Left ventricle myocardium superior (tissue), 1 donor: ENCODE measurements around the gene ATP8A2. TPM values are rescaled to one million over a fixed set of nuclear protein-coding genes. Genes with fewer than 3 reads are reported as not detected.

Source experiments
- ATAC-seq: fragments of 200-7000 bp; cut with Tn5 transposase; one replicate; pipeline ENCODE4 v1.9.1; 2020; ENCODE audit warnings: mild to moderate bottlenecking, moderate library complexity
- DNase-seq: peaks from one replicate; pipeline ENCODE4 v3.0.0-alpha.2; 2020
- intact Hi-C: fragments of 100-400 bp; cut with micrococcal nuclease; formaldehyde crosslinking; loops from one replicate; pipeline ENCODE4 v1.11.0; 2022
- total RNA-seq: library from RNA; stranded (reverse); fragmentation: NEBNext Ultra II Directional; extraction: Animal tissue kit (Norgen Biotek cat#: 25700); gene quantifications from one replicate; pipeline ENCODE4 v1.2.1, GENCODE V29; 2021
- donor health status: DM: no; HTN: yes; CAD: no; lungs with severe emphysema.

Gene ATP8A2
- total RNA-seq, 1 donor from 2014 or later, result 0.15 TPM

DNA sequence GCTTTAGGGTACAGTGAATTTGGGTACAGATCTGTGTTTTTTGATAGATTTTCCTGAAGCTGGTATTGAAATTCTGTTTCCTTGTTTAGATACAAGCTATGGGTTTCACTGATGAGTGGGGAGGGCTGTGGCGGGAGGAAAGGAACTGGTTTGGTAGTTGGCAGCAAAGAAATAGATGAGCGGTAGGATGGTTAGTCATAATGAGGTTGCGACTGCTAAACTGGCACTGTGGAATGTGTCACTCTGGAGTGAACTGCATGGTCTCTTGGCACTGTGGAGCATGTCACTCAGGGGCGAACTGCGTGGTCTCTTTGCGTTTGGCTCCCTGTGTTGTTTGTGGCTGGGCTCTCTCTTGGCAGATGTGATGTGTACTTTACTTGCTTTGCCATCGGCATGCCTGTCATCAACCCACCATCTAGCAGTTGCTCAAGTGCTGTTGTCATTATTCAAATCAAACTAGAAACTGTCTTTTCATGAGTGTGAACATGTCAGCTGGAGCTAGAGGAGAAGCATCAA lies 82.1 kb downstream of the ATP8A2 start:
- ATAC-seq (no peak), DNase-seq (no peak)
- intact Hi-C loops, result no loop called here

DNA sequence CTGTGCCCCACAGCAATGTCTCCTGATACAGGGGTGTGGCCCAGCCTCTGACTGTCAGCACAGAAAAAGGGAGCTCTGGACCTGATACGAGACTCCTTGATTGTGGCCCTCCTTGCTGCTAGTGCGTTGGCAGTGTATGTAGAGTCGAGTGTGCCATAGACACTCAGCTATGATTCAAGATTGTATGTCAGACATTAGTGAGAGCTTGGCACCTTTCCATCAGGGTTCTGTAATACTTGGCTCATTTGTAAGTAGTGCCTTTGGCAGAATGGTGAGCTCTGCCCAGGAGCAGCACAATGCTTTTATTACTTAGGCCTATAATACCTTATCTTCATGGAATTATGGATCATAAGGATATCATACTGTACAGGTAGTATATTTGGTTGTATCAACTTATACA lies 83.4 kb downstream of the ATP8A2 start:
- intact Hi-C loops, result no loop called here
- DNase-seq, result no peak
- ATAC-seq, result no peak

DNA sequence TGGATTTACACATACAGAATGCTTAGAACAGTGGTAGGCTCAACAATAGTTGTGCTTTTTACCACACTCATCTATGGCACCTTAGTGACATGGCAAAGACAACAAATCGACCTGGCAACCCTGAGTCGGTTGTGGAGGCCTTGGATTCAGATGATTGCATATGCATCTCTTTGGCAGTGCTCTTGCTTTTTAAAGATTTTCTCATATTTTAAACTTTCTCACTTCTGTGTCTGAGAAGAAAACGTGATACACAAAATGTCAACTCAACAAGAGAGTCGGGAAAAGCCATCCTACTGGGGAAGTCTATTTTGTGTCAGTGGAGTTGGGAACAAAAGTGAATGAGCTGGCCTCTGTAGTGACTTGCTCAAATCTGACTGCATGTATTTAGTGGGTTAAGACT lies 85.8 kb downstream of the ATP8A2 start:
- ATAC-seq (no peak), DNase-seq (no peak)
- intact Hi-C loops, result no loop called here

DNA sequence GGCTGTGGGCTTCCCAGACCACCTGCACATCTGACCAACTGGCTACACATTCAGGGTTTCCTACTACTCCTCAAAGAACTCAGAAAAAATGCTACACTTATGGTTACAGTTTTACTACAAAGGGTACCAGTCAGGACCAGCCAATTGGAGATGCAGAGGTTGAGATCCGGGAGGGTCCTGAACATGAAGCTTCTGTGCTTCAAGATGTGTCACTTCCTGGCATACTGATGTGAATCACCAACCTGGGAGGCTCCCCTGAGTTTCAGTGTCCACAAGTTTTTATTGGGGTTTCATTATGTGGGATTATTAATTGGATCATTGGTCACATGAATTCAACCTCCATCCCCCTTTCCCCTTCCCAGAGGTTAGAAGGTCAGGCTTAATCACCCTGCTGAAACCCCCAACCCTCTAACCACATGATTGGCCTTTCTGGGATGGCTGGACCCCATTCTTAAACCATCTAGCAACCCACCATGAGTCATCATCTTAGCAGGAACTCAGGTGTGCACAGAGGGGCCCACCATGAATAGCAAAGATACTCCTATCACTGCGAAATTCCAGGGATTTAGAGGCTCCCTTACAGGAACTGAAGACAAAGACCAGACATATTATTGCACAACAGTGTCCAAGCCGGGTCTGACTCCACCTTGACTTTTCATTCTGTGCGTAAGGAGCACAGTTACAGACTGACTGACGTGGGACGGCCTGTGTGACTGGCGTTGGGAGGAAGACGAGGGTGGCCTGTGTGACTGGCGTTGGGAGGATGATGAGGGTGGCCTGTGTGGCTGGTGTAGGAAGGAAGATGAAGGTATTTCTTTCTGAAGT lies 90.7 kb downstream of the ATP8A2 start:
- intact Hi-C loops, result no loop called here
- no peak for DNase-seq
- no peak for ATAC-seq

DNA sequence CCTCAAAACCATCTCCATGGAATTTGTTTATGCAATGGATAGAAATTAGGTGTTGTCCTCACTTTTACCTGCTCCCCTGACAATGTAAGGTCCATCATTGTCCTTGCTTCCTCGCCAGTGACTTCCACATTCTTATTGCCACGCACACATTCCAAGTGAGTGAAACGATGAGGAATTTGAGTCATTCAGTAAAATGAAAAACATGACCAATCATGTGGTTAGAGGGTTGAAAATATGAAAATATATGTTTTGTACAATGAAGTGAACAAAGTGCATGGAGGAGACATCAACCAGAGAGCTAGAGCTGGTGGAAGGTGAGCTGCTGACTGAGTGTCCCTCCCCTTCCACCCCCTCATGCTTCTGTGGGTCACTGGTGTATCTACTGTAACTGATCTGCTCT lies 91.7 kb downstream of the ATP8A2 start:
- ATAC-seq (no peak), DNase-seq (no peak)
- intact Hi-C loops, result no loop called here

DNA sequence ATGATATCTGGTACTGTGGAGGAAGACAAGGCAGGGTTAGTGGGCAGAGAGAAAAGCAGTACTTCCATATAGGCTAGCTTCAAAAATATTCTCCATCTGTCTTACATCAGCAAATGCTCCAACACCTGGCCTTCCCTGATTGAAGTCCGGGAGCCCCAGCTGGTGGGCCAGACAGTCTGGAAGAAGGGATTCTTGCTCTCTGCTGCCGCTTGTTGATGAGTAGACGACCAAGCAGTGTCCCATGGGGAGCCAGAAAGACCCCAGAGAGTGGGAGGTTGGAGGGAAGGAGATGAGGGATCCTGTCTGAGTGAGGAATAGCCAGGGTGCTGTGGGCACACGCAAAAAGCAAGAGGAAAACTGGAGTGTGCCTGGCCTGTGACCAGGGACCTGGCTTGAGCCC lies 95.1 kb downstream of the ATP8A2 start:
- DNase-seq (no peak), ATAC-seq (no peak)
- intact Hi-C loops, result no loop called here

DNA sequence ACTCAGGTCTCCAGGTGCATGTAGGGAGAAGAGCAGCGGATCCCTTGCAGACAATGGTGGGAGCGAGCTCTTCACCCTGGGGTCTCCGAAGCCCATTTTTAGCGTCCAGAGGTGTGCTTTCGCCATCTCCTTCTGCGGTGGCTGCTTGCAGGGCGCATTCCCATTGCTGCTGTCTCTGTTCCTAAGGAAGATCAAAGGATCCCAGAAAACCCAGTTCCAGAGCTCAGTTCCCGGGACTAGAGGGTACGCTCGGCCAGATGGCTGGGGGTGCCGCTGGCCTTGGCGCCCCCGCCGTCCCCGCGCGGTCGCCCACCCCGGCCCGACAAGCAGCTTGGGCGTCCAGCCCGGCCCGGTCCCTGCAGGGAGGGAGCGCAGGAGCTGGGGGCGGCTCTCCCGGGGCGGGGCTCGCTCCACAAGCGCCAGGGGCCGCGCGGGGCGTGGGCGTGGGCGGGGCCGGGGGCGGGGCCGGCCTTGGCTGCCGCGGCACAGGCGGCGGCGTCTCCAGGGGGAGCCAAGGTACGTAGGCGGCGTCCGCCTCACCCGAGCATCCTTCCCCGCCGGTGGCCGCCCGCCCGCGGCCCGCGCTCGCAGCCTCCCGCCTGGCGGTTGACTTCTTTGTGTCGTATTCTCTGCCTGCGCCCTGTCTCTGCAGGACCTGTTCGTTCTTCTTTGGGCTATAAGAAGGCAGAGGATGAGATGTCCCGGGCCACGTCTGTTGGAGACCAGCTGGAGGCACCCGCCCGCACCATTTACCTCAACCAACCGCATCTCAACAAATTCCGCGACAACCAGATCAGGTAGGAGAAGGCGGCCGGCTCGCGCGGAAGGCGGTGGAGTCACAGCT lies 96.8 kb downstream of the ATP8A2 start:
- intact Hi-C loops, result no loop called here
- DNase-seq (no peak), ATAC-seq (no peak)

DNA sequence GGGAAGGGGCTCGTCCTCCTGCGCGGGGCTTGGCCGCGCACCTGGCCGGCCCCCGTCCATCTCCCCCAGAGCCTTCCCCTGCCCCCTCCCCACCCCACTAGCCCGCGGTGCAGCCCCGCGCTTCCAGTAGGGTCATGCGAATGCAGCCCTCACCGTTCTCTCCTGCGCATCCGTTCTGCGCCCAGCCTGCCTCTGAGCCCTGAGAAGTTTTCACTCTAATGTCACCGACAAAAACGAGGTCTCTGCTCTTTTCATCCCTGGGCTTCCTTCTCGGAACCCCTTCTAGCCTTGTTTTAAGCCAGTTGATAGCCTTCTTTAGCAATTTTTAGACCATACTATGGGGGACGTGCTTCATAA lies 97.4 kb downstream of the ATP8A2 start:
- DNase-seq, result no peak
- intact Hi-C loops, result no loop called here
- no peak for ATAC-seq

DNA sequence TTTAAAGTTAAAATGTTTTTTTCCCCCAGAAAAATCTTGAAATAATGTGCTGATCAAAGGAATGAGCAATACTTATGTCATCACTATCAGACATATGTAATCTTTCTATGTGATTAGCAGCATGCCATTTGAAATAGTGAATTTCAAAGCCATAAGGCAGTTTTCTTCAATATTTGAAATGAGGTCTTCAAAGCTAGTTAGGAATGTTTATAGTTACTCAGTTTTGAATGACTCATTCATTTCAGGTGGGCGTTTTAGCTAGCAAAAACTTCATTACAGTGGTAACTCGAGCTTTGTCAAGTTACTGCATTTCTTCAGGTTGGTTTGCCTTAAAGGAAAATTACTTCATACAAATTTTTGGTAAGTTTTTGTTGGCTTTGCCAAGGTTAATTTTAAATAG lies 102.1 kb downstream of the ATP8A2 start:
- no peak for DNase-seq
- ATAC-seq, result no peak
- intact Hi-C loops, result no loop called here

DNA sequence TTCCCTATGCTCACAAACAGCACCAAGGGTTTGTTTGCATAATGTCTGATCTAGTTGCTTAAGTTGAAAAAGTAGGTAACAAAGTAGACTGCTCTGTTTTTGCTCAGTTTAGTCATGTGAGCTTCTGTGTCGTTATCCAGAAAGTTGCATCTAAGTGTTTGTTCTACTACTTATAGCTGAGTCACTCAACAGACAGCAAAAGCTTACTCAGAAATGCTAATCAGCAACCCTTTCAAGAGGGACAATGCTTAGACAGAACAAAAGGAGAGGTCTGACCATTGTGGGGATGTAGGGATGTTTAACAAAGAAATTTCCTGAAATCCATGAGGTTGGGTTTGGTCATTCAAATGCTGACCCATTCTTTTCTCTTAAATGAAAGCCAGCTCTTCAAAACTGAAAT lies 106.4 kb downstream of the ATP8A2 start:
- ATAC-seq (no peak), DNase-seq (no peak)
- intact Hi-C loops, result no loop called here

DNA sequence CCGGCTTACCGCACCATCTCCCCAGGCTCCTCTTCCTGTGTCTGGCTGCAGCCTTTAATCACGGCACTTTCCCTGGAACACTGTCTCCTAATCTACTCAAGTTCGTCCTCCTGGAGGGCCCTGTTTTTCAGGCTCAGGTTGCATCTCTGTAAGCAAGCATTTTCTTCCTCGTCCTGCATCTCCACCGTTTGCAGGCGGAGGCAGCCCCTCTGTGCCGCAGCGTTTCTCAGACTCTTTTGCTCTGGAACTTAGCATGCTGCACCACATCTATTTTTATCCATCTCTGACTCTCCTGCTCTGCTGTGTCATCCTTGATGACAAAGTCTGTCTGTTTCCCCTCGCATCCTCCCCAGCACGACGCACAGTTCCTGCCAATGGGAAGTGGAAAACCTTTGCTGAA lies 117.5 kb downstream of the ATP8A2 start:
- DNase-seq, result no peak
- intact Hi-C loops, result no loop called here
- no peak for ATAC-seq

DNA sequence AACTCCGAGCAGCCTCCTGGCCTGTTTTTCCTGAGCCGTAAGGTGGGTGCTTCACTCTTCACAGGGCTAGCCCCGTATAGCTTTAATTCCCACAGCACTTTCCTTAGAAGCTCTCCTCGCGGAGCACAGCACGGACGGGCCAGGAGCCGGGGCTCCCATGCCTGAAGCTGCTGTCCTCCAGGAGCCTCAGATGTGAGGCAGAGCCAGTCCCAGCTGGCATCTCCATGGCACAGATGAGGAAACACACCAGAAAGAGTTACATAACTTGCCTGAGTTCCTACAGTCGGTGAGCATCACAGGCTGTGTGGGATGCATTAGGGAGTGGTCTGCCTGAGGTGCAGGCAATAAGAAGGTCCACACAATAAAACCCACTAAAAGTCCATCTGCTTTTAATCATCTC lies 118.5 kb downstream of the ATP8A2 start:
- ATAC-seq, result no peak
- intact Hi-C loops, result no loop called here
- DNase-seq, result no peak

DNA sequence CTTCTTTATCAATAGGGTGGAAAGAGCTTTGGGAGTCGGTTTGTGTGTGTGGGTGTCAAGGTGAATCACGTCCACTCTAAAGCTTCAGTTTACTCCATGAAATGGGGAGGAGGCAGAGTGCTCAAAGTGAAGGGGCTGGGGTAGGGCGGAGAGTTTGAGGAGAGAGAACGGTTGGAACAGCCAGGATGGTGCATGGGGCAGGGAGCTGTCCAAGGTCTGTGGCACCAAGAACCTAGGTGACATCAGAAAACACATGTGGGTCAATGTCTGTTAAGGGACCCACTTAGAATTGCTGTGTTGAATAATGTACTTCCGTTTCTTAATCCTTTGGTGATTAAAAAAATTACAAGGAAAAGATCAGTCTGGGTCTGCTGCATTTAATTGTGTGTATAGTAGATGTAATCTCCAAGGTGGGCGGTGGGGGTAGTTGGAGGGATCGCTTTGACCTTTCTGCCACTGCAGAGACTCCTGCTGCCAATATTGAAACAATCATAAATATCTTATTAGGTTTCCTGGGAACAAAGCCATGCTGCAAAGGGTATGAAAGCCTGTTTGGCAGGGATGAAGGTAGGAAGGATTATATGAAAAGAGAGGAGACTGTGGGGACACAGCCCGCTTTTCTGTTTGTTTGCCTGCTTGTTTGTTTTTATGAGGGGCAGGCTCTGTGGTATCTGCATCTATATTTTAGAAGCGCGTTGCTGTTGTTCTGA lies 122.3 kb downstream of the ATP8A2 start:
- intact Hi-C loops, result no loop called here
- ATAC-seq, result no peak
- no peak for DNase-seq

DNA sequence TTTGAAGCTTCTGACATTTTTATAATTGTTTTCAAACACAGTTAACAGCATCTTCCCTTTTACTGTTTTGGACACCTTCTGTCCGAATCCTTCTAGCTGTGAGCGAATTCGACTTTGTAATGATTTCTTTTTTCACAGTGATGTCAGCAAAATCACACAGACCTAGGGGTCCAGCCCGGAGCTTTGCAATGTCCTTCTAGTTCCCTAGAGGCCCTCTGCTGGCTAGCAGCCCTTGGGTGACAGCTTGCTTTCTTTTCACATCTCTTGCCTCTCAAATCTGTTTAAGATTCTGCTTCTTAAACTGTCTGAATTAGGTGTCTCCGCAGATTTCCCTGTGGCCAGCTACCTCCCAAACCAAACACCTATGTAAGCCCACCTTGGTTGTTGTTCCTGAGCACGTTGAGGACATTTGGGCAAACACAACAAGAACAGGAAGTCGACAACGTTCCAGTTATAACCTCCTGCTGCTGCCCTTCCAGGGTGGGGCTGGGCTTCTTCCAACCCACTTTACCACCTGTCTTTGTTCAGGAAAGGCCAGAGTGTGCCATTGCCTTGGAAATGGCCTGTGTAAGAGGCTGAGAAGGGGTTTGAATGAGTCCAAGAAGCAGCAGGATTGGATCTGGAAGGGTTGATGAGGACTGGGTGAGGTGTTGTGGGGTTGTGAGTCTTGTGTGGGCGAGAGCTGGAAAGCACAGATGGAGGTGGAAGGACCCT lies 123.1 kb downstream of the ATP8A2 start:
- DNase-seq (no peak), ATAC-seq (no peak)
- intact Hi-C loops, result no loop called here

DNA sequence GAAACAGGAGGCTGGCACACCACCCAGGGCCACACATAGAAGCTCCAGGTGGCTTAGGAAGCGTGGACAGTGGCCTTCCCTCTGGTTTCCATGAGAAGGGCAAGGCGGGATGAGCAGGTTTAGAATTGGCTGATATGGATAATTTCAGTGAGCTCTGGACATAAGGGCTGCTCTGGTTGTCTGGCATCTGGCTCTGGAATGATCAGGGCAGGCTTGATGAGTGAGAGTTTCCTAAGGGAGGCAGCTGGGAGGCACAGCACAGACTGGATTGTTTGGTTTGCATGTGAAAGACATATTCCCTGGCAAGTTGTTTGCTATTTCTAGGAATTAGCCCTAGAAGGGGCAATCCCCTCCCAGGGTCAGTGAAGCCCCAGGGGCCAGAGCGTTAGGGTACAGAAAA lies 129.5 kb downstream of the ATP8A2 start:
- DNase-seq (no peak), ATAC-seq (no peak)
- intact Hi-C loops, result no loop called here

DNA sequence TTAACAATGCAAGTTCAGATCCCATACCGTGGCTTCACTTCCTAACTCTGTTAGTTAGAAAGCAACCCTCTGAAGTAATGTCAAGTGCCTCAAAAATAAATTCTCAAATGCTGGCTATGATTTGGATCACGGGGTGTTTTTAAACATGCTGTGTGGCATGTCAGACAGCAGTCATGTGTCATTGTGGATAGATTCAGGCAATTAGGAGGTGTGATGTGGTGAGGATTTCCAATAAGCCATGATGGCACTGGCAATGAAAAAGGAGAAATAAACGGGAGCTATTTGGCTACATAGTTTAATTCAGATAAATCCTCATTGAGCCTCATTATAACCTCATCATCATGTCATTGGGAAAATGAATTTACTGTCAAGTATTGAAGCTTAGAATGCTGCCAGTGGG lies 130.3 kb downstream of the ATP8A2 start:
- DNase-seq, result no peak

DNA sequence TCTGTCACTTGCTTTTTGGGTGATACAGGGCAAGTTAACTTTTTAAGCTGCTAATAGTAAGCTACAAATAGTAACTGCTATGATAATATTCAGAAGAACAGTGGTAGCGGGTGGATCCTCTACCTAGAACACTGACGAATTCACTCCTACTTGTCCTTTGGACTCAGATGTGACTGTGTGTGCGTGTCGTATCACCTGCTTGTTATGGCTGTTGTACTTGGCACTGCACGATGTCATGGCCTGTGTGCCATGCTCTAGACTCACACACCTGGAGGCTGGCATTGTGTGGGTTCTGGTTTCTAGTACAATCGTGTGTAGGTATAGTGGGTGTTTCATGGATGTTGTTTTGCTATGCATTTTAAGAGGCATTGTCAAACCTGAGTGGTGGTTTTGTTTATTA lies 130.8 kb downstream of the ATP8A2 start:
- DNase-seq (no peak), ATAC-seq (no peak)
- intact Hi-C loops, result no loop called here

More for the DNA sequence above, 130.3 kb downstream of the ATP8A2 start:
- ATAC-seq, result no peak
- intact Hi-C loops, result no loop called here

DNA sequence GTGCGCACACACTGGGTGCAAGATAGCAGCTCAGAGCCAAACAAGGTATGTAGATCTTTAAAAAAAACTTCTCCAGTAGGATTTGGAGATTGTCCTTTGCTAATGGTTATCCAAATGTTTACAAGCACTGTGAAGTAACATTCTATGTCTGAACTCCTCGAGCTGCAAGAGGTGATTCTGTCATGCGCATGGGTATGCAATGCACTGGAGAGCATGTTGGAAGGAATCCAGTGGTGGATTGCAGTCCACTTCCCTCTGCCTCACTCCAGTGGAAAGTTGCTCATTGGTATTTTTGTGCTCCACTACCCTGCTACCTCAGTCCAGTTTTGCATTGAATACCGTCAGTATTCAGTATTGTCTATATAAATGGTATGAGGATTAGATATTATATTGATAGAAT lies 132.1 kb downstream of the ATP8A2 start:
- ATAC-seq, result no peak
- intact Hi-C loops, result no loop called here
- no peak for DNase-seq

DNA sequence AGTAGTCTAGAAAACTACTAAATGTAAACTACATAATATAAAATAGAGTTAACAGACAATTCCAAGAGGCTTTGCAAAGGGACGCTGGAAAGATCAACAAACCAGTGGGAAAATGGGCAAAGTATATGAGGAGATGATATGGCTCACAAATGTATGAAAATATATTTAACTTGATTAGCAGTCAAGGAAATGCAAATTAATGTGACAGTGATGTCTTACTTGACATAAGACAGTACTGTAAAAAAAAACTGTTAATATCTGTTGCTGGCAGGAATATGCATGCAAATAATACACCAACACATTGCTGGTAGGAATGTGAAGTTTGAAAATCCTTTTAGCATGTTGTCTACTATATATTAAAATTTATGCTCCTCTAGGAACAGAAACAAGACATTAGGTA lies 136.1 kb downstream of the ATP8A2 start:
- no peak for ATAC-seq
- intact Hi-C loops, result no loop called here
- no peak for DNase-seq
